Amniotic epithelial cell (primary cell): ENCODE results near the gene DSTYK.
"Not testable (repeated sequence)": the region's sequence is repeated elsewhere in the genome, so short reads cannot be mapped to it uniquely, and the experiment has no call there.

Source experiments
- DNase-seq: peaks from one replicate; pipeline ENCODE4 v3.0.0-alpha.2; 2010; ENCODE audit warnings: low read depth

Gene DSTYK

DNA sequence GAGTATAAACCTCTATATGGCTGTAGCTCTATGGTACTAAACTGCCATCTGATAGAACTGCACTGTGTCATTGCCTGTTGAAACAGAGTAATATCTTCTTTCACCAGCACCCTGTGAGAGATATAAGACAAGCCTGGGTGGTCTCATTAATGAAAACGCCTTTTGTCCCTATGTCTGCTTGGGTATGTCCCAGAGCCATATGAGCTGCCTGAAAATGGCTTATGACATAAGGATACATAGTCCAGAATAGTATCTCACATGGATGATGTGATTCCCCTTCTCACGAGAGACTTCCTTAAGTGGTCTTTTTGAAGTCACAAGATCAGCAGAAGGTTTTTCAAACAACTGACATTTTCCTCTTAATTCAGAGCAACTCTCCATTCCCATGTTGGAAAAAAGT is 8.9 kb upstream of the DSTYK start:
- DNase-seq = no peak

DNA sequence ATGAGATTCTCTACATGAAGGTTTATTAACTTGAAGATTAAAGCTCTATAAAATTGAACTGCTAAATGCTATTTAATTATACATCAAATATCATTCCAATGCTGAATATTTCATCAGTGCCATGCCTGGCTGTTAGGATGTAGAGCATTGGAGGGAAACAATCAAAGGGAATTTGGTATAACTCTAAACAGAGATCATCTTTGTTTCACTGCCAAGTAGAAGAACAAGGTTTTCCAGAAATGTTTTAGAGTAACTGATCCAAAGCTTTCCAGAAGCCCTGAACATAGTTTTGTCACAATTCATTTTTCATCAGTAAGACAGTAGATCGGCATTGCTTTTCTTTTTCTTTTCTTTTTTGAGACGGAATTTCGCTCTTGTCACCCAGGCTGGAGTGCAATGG is 5.9 kb upstream of the DSTYK start:
- DNase-seq = no peak

DNA sequence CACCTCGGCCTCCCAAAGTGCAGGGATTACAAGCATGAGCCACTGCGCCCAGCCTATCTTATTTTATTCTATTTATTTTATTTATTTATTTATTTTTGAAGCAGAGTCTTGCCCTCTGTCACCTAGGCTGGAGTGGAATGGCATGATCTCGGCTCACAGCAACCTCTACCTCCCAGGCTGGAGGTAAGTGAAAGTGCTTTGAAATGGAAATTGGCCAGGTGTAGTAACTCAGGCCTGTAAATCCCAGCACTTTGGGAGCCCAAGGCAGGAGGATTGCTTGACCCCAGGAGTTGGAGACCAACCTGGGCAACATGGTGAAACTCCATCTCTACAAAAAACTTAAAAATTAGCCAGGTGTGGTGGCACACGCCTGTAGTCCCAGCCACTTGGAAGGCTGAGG is 5.1 kb upstream of the DSTYK start:
- DNase-seq = no peak

DNA sequence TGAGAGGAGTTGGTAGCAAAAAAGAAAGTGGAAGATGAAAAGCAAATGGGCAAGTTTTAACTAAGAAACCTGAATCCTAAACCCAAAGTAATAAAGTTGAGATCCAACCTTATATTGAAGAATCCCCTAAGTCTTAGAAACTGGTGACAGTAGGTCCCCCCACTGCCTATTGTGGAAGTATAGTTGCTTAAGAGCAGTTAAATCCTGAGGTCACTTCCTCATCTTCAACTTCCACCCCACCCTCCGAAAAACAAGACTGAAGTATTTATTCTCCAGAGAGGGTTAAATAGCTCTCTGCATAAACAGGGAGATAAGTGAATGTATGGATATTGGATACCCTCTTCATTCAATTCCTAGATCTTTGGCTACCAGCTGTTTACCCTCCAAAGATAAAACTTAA is 3.3 kb upstream of the DSTYK start:
- DNase-seq = no peak

DNA sequence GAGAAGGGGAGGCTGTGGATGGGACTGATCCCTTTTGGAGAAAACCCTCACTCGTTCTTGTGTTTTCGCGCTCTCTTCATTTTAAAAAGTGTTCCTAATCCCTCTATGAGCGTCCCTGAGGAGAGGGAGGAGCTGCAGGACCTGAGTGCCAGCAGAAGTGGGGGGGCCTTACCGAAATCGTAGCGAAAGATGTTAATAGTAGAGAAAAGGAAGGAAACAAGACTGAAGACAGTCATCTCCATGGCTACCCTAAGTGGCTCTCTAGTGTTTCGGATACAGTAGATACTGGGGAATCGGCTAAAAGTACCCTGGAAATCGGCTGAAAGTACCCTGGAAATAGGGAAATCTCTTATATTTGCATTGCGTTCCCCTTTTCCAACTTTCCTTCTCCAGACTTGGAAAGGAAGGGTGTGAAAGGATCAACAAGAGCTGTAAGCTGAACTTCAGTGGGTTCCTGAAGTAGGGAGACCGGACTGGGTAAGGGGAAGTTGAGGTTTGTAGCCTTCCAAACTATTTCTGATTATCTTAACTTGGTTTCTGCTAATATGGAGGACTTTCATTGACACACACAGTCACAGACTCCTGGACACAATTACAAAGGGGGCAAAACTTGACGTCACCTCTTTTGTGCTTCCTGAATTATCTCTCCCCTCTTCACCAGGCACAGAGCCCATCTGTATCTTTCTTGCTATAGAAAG is 486 bp upstream of the DSTYK start:
- no peak for DNase-seq

DNA sequence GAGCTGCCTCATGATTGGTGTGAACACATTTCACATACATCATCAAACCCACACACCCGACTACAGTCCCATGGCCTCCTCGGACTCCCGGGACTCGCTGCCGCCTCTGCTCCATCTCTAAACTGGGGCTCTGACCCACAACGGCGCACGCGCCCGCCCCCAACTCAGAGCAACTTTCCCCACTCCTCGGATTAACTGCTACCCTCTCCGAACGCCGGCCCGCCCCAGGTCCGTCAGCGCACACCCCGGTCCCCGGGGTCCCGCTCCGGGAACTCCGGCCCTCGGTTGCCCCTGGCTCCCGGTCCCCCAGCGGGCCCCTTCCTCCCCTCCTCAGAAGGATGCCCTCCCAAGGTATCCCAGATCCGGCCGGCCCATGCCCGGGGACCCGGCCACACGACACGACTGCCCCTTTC is 740 bp downstream of the DSTYK start:
- no peak for DNase-seq

DNA sequence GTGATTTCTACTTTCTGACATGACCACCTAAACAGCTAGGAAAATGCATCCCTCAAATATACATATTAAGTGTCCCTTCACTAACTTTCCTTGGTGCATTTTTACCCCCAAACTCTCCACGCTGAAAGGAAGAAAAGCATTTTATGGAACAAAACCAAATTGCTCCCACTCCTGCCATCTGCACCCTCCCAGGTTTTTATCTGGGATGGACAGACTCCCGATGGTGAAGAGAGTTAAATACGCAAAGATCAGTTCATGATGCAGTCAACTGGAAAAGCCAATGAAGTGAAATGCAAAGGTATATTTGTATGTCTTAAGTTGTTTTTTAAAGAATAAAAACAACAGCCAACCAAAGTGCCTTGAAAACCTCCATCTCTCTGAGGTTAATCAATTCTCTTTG is 2.7 kb downstream of the DSTYK start:
- no peak for DNase-seq

DNA sequence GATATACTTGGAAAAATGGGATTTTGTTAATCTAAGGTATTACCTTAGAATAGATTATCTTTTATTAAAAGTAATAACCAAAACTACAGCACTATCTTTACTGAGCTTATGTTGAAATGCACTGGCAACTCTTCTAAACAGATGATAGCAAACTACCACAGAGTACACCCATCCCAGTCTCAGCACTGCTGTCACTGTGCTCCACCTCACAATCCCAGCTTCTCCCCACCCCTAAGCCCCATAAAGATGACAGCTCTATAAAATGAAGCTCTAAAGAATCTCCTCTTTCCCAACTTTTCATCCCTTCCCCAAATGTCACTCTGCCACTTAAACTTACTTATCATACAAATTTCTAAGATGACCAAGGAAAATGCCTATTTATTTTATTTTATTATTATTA is 6.4 kb downstream of the DSTYK start:
- DNase-seq = no peak

DNA sequence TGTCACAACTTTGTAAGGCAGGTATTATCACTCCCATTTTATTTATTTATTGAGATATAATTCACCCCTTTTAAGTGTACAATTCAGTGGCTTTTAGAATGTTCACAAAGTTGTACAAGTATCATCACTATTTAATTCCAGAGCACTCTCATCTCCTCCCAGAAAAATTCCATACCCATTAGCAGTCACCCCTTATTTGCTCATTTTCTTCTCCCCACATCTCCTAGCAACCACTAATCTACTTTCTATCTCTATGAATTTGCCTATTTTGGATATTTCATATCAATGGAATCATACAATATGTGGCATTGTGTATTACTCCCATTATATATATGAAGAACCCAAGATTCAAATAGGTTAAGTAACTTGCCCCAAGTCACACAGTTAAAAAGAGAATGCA is 7.0 kb downstream of the DSTYK start:
- DNase-seq = peak; percentile 35

DNA sequence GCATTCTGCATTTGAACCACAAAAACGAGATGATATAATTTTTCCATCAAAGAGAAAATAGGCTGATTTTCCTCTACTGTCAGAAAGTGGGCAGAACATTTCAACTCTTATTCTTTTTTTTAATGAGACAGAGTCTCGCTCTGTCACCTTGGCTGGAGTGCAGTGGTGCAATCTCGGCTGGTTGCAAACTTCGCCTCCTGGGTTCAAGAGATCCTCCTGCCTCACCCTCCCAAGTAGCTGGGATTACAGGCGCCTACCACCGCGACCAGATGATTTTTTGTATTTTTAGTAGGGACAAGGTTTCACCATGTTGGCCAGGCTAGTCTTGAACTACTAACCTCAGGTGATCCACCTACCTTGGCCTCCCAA is 11.6 kb downstream of the DSTYK start:
- DNase-seq = no peak

DNA sequence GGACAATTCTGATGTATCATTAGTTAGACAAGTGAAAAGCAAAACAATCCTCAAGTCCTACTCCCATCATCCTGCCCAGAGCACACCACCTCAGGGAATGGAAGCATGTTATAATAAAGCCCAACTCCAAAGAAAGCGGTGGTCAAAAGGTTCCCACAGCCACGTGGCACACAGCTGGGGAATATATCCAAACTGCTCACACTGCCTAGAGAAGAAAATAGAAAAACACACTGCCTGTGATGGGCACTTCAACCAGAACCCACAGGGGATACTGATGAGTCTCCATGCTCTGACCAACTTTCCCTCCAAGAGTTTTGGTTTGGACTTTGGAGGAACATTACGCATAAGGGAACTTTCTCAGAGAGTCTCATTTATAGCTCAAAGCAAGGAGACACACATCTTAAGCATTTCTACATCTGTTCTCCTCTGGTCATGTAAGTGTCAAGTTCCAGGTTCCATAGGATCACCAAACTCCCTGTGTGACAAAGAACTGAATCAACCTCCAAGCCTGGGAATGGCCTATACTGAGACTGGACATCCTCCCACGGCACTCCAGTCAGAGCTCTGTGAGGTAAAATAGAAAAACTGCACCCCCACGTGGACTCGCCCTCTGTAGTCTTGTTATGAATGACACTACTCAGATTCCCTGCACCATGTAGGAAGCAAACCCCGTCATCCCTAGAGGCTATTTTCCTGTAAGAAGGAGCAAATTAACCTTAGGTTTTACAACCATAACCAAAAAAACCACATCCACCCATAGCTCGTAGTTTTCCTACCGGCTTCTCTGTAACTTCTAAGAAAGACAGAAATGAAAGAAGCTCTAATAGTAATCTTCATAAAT is 12.2 kb downstream of the DSTYK start:
- peak; percentile 53 for DNase-seq

DNA sequence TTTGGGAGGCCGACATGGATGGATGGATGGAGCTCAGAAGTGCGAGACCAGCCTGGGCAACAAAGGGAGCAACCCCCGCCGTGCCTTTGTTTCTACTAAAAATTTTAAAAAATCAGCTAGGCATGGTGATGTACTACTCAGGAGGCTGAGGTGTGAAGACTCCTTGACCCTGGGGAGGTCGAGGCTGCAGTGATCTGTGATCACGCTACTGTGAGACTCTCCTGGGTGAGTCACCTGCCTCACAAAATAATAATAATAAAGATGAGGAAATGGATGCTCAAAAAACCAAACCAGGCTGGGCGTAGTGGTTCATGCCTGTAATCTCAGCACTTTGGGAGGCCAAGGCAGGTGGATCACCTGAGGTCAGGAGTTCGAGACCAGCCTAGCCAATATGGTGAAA is 19.2 kb downstream of the DSTYK start:
- no peak for DNase-seq

DNA sequence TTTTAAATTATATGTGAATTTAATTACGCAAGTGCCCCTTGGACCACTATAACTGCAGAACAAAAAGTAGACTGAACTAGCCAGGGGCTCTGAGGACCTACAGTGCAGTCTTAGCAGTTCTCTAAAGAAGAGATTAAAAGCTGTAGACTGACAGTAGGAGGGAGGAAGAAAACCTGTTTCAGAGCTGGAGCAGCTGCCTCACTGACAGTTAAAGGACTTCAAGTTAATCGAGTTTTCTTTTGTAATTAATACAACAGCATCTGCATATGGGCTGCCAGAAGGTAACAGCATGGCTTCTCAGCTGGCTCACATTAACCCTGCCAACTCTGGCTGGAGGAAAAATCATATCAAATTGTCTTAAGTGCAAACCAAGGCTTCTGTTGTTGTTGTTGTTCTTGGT is 19.9 kb downstream of the DSTYK start:
- DNase-seq = no peak

DNA sequence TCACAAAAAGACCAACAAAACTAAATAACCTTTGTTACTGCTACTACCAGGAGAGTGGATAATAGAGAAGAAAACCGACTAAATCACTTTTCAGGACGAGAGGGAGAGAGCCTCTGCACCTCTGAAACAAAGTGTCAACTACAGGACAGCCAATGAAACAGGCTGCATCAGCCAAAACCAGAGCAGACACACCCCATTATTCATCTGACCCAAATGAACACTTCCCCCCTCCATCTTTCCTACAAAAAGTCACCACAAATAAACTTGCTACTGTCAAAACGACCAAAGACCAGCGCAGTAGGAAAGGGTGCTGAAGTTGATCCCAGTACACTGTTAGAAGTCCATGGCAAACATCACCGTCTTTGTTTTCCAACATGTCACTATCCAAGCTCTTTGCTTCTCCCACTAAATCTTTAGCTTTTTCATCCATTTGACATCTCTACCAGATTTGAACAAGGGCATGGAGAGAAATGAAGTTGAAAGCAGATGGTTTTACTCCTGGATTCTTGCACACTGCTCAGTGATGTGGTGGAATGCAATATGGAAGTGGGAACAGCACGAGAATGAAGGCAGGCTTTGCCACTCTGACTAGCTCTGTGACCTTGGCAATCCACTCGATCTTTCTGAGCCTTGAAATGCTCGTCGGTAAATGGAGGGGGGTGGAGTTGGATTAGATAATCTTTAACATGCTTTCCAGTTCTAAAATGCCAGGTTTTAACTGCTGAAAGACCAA is 20.5 kb downstream of the DSTYK start:
- peak; percentile 54 for DNase-seq

DNA sequence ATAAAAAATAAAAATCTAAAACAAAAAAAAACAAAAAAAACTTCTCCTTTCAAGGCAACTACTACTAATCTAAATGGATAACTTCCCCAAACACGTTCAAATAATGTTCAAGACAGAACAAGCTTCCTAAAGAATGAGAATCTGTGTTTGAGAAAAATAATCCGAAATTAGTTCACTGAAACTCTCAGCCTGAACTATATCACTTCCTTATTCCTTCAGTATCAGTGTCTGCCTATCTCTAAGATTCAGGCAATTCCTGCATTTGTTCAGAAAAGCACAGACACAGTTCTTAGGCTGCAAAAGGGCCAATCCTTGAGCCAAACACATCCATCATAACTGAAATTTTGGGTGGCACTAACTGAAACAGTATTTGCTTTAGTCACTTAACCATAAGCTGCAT is 22.4 kb downstream of the DSTYK start:
- no peak for DNase-seq

DNA sequence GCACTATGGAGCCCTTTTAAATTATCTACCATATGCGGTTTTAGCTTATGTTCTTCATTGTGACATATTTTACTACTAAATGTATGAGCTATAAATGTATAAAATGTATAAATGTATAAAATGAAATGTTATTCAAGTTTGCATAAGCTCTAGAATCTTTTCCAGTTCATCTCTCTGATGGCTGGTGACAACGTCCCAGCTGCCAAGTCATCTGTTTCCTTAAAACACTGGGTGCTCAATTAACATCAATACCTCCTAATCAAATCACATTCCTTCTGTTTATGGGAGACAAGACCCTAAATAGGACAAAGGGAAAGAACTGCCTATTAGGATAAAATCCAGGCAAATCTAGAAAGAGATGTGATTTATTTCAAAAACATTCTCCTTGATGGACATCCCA is 22.9 kb downstream of the DSTYK start:
- DNase-seq = no peak

DNA sequence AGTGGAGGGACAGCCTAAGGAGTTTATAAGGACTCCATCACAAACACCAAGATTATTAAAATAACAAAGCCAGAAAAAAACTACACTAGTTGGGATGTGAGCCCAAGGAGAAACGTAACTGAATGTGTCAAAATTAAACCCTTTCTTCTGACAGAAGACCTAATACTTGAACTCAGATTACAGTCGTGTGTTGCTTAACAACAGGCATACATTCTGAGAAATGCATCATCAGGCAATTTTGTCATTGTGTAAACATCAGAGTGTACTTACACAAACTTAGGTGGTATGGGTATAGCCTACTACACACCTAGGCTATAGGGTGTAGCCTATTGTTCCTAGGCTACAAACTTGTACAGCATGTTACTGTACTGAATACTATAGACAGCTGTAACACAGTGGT is 23.4 kb downstream of the DSTYK start:
- DNase-seq = peak; percentile 76

DNA sequence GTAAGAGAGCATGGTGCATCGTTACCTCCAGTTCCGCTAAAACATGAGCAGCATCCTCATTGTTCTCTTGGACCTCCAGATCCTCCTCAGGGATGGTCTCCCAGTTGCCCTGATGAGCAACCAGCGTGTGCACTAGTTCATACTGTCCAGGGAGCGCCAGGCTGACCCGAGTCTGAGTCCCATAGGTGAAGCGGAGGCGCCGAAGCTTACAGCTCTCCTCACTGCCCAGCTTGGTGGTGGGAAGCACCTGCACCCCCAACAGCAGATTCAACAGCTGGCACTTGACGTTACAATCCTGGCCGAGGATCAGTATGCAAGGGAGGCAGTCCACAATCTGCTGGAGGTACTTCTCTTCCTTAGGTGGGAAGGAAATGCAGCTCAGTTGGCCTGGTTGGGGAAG is 24.1 kb downstream of the DSTYK start:
- no peak for DNase-seq

DNA sequence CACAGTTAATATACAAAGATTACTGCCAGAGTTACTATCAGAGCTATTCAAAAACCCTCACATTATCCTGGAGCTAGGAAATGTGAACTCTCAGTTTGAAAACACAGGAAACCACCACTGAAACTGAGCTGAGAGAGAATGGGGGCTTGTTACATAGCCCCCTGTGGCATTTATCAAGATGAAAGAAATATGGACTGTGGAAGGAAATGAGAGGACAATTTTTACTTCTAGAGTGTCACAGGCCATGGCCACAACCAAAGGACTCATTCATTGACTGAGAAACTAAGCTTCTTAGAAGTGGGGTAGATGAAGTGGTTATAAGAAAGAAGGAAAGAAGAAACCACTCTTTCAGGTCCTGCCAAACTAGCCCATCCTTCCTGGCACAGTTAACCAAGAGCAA is 25.3 kb downstream of the DSTYK start:
- no peak for DNase-seq

DNA sequence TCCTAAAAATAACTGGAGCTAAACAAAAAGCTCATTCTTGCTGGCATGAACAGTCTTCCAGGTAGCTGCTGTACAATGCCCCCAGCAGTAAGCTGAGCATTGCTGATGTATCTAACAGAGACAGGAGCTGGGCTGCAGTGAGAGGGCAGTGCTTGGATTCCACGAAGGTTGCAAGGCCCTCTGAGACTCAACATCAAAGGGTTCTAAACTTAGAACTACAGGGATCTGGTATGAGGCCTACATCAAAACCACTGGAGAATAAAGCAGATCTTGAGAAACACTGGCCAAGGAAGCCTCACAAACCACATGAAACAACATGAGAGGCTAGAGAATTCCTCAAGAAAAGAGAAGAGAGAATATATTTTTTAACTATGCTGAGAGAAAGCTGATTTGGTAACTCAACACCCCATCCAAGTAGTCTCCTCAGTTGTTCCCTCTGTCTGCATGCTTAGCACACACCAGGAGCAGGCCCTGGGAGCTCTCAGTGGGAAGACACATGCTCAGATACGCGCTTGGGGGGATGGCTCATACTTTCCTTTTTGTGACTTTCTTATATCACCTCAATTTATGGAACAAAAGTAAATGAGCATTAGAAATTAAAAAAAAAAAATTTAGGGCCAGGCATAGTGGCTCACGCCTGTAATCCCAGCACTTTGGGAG is 27.7 kb downstream of the DSTYK start:
- peak; percentile 64 for DNase-seq

DNA sequence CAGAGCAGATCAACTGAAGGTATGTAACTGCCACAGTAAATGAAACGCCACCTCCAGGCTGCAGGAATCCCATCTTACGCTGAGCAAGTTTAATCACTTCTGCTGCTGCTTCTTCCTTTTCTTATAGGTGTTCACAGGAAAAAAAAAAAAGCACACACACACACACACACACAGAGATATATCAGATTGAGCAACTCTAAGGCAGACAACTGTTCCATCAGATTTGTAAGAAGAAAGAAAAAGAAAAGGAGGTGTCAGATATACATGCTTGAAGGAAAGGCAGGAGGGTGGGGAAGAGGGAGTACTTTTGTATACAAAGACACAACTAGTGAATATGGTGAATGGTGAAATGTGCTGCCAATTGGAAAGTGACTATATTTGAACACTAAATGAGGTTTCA is 28.6 kb downstream of the DSTYK start:
- peak; percentile 67 for DNase-seq

DNA sequence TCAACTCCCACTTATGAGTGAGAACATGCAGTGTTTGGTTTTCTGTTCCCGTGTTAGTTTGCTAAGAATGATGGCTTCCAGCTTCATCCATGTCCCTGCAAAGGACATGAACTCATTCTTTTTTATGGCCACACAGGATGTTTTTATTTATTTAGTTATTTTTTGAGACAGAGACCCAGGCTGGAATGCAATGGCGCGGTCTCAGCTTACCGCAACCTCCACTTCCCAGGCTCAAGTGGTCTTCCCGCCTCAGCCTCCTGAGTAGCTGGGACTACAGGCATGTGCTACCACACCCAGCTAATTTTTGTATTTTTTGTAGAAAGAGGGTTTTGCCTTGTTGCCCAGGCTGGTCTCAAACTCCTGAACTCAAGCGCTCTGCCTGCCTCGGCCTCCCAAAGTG is 31.2 kb downstream of the DSTYK start:
- not testable (repeated sequence) for DNase-seq

DNA sequence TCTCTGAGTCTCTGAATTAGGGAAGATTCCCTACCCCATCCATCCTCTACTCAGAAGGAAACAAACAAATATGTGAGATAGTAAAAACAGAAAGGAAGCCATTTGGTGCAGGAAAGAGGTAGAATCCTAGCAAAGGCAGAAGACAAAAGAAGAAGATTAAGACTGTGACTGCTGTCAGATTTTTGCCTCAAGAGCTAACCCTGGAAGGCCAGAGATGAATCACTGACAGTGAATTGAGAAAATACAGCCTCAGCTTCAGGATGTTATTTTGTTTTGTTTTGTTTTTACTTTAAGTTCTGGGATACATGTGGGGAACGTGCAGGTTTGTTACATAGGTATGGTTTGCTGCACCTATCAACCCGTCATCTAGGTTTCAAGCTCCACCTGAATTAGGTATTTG is 31.7 kb downstream of the DSTYK start:
- peak; percentile 56 for DNase-seq
